Endothelial cell (in vitro differentiated cells): ENCODE results near the gene FGB. TPM values are rescaled to one million over a fixed set of nuclear protein-coding genes. Genes with fewer than 3 reads are reported as not detected.
"Not testable (repeated sequence)": the region's sequence is repeated elsewhere in the genome, so short reads cannot be mapped to it uniquely, and the experiment has no call there.

ENCODE experiments used
- DNase-seq: peaks from one replicate; pipeline ENCODE4 v3.0.0; 2021; ENCODE audit warnings: low spot score
- H3K27ac Mint-ChIP-seq: one replicate; pipeline ENCODE4 v1.8.0; 2021; ENCODE audit warnings: mixed read lengths, inconsistent platforms; ENCODE audit not compliant: unreplicated experiment
- H3K27me3 Mint-ChIP-seq: one replicate; pipeline ENCODE4 v1.8.0; 2021; ENCODE audit warnings: mild to moderate bottlenecking, moderate library complexity, mixed read lengths, inconsistent platforms; ENCODE audit not compliant: unreplicated experiment
- H3K36me3 Mint-ChIP-seq: one replicate; pipeline ENCODE4 v1.8.0; 2021; ENCODE audit warnings: mild to moderate bottlenecking, low read depth, mixed read lengths, inconsistent platforms; ENCODE audit not compliant: unreplicated experiment
- H3K4me1 Mint-ChIP-seq: one replicate; pipeline ENCODE4 v1.8.0; 2021; ENCODE audit warnings: mild to moderate bottlenecking, mixed read lengths, inconsistent platforms; ENCODE audit not compliant: unreplicated experiment
- H3K4me3 Mint-ChIP-seq: one replicate; pipeline ENCODE4 v1.8.0; 2021; ENCODE audit warnings: mild to moderate bottlenecking, mixed read lengths, inconsistent platforms; ENCODE audit not compliant: unreplicated experiment
- H3K9me3 Mint-ChIP-seq: one replicate; pipeline ENCODE4 v1.8.0; 2021; ENCODE audit warnings: mixed read lengths, inconsistent platforms; ENCODE audit not compliant: unreplicated experiment
- total RNA-seq: library from RNA; stranded (reverse); fragmentation: NEBNext Ultra II Directional; extraction: Animal tissue kit (Norgen Biotek cat#: 25700); gene quantifications from one replicate; pipeline ENCODE4 v1.2.1, GENCODE V29; 2021; ENCODE audit not compliant: unreplicated experiment
- TF ChIP-seq, protein P1 (sequence below): fragments of 200-600 bp; sonication (generic); IDR thresholded peaks from one replicate; pipeline ENCODE4 v1.5.0; 2021; ENCODE audit warnings: antibody characterized with exemption; ENCODE audit not compliant: unreplicated experiment

The FGB gene
- total RNA-seq, 1 donor from 2014 or later: not detected

DNA sequence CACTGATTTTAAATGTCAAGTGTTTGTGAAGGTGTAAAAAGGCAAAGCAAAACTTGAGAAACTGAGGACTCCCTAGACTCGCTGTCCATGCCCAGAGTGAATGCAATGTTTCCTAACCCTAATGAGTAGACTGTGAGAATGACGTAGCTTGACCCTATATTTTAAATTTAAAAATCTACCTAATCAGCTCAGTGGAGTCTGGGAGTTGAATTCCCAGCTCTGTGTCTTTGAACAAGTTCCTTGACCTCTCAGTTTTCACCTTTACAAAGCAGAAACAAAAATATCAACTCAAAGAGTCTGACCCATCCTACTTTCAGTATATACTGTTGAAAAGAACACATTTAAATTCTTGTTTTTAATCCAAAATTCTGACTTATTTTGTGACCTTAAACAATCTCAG lies 25.4 kb downstream of the FGB start:
- no peaks in the 10 kb centered on the region for H3K4me1 Mint-ChIP-seq
- TF ChIP-seq, protein P1, sequence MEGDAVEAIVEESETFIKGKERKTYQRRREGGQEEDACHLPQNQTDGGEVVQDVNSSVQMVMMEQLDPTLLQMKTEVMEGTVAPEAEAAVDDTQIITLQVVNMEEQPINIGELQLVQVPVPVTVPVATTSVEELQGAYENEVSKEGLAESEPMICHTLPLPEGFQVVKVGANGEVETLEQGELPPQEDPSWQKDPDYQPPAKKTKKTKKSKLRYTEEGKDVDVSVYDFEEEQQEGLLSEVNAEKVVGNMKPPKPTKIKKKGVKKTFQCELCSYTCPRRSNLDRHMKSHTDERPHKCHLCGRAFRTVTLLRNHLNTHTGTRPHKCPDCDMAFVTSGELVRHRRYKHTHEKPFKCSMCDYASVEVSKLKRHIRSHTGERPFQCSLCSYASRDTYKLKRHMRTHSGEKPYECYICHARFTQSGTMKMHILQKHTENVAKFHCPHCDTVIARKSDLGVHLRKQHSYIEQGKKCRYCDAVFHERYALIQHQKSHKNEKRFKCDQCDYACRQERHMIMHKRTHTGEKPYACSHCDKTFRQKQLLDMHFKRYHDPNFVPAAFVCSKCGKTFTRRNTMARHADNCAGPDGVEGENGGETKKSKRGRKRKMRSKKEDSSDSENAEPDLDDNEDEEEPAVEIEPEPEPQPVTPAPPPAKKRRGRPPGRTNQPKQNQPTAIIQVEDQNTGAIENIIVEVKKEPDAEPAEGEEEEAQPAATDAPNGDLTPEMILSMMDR: no peak
- no peaks in the 10 kb centered on the region for H3K27me3 Mint-ChIP-seq
- H3K9me3 Mint-ChIP-seq: no peaks in the 10 kb centered on the region
- H3K4me3 Mint-ChIP-seq: no peak overlapping the region
- H3K36me3 Mint-ChIP-seq: no peaks in the 10 kb centered on the region
- H3K27ac Mint-ChIP-seq: no peak overlapping the region
- DNase-seq: no peak

DNA sequence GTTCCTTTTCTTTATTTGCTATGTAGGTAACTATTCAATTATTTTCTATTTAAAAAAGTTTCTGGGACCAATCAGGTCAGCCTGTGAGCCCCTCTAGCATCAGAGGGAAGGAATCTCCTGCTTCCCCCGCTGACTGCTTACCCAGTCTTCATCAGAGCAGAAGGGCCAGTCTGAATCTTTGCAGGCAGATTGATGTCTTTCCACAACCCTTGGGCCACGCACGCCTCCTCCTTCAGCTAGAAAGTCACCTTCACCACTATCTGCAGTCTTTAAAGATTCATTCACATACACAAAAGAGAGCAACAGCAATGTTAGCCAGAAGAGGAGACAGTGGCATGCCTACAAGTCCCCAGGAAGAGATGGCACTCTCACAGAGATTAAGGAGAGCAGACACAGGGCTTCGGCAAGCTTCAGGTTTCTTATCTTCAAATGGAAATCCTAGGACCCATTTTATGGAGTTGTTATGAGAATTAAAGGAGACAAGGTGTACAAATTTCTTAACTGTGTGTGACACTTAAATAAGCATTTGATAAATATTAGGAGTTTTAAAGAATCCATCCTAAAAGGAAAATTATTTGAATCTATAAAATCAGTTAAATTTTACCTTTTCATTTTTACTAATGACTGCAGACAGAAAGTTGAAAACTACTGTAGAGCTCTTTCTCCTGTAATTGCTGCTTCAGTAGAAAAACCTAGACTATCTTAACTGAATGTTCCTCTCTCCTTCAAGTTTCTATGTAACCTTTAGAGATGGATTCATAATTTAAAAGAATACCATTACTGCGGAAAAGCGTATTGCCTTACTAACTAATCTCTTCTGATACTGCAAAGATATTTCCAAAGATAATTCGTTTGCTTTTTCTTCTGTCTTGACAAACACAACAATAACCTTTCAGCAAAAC lies 26.7 kb downstream of the FGB start:
- no peak overlapping the region for H3K27ac Mint-ChIP-seq
- H3K4me3 Mint-ChIP-seq: no peak overlapping the region
- TF ChIP-seq, protein P1: no peak
- no peak for DNase-seq
- H3K27me3 Mint-ChIP-seq: no peaks in the 10 kb centered on the region
- no peaks in the 10 kb centered on the region for H3K9me3 Mint-ChIP-seq
- no peaks in the 10 kb centered on the region for H3K36me3 Mint-ChIP-seq
- H3K4me1 Mint-ChIP-seq: no peaks in the 10 kb centered on the region

DNA sequence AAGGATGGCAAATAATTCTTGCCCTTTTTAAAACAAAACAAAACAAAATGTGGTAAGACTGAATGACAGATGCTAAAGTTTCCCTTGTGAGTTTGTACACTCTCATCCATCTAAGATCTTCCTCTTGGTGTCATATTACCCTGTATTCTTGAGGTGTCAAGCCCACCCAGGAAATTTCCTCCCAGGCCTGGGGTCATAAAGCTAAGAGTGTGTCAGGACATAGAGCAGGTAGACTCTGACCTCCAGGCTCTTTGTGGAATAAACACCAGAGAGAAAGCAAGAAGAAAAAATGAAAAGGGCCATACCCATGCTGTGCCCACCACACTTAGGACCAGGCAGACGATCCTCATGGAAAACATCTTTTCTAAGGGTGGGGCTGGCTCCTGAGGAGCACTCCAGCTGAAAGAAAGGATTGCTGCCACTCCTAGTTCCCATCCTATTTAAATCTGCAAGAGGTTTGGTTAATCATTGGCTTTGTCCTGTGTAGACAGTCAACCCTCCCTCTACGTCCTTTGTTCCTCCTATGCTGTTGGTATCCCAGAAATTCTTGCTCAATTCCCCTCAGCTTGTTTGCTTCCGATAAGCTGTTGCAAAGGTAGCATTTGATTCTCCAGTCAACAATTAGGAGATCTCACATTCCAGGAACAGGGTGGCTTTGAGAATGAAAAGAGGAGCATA lies 27.7 kb downstream of the FGB start, which contains the start of gene FGA:
TSS of gene FGA (minus strand) at position 414 of the 678 bp plus-strand sequence. CDS start at position 359, 55 bp downstream.
- TF ChIP-seq, protein P1: no peak
- H3K27ac Mint-ChIP-seq: no peak within 1 kb of the TSS
- DNase-seq: no peak
- no peak within 1 kb of the TSS for H3K4me3 Mint-ChIP-seq
- H3K9me3 Mint-ChIP-seq: no peaks in the 10 kb centered on the region
- H3K27me3 Mint-ChIP-seq: no peaks in the 10 kb centered on the region
- no peaks in the 10 kb centered on the region for H3K4me1 Mint-ChIP-seq
- no peaks in the 10 kb centered on the region for H3K36me3 Mint-ChIP-seq

DNA sequence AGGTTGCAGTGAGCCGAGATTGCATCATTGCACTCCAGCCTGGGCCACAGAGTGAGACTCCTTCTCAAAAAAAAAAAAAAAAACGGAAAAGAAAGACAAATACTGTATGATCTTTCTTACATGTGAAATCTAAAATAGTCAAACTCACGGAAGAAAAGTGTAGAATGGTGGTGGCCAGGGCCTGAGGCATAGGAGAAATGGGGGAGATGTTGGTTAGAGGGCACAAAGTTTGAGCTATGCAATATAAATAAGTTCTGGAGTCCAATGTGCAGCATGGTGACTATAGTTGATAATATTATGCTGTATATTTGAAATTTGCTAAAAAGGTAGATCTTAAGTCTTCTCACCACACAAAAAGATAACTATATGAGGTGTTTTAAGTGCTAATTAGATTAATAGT lies 29.1 kb downstream of the FGB start:
- H3K36me3 Mint-ChIP-seq: no peaks in the 10 kb centered on the region
- no peak for DNase-seq
- no peak overlapping the region for H3K27ac Mint-ChIP-seq
- H3K4me1 Mint-ChIP-seq: no peaks in the 10 kb centered on the region
- no peaks in the 10 kb centered on the region for H3K9me3 Mint-ChIP-seq
- TF ChIP-seq, protein P1: no peak
- H3K4me3 Mint-ChIP-seq: no peak overlapping the region
- H3K27me3 Mint-ChIP-seq: no peaks in the 10 kb centered on the region

DNA sequence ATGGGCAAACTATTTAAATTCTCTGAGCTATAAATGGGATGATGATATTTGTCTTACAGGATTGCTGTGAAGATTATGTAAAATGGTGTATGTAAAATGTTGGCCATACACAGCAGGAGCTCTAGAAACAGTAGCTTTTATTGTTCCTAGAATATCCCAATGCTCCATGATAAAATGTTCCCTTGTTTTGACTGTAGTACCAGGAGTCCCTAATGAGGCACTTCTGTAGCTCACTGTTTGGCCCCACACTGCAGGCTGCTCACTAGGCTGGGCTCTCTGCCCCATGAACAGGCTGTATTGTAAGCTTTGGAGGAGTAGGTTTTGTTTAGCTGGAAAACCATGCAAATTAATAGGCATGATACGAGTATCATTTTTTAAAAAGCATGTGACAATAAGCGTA lies 31.1 kb downstream of the FGB start:
- H3K4me1 Mint-ChIP-seq: no peaks in the 10 kb centered on the region
- no peak overlapping the region for H3K27ac Mint-ChIP-seq
- peaks cover 3% of the 10 kb centered on the region for H3K27me3 Mint-ChIP-seq
- H3K36me3 Mint-ChIP-seq: no peaks in the 10 kb centered on the region
- H3K4me3 Mint-ChIP-seq: no peak overlapping the region
- no peak for DNase-seq
- TF ChIP-seq, protein P1: no peak
- H3K9me3 Mint-ChIP-seq: no peaks in the 10 kb centered on the region

DNA sequence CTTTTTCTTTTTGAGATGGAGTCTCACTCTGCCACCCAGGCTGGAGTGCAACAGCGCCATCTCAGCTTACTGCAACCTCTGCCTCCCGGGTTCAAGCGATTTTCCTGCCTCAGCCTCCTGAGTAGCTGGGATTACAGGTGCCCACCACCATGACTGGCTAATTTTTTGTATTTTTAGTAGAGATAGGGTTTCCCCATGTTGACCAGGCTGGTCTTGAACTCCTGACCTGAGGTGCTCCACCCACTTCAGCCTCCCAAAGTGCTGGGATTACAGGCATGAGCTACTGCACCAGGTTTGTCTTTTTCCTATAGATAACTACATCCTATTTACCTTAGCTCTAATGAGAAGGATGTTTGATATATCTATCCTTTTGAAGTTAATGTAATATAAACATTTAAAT lies 31.5 kb downstream of the FGB start:
- not testable (repeated sequence) for H3K36me3 Mint-ChIP-seq, H3K4me1 Mint-ChIP-seq, DNase-seq, H3K27ac Mint-ChIP-seq, H3K4me3 Mint-ChIP-seq, H3K27me3 Mint-ChIP-seq, H3K9me3 Mint-ChIP-seq
